Measurements from ENCODE around the gene DCBLD1.

DCBLD1 gene

GRCh38 chr6:117484052-117484646, 1.7 kb downstream of the DCBLD1 start:
- peak overlapping the region; percentile 61 for H3K27ac ChIP-seq
- TF ChIP-seq ZFX (IDR thresholded peaks at IDR 0.05), result no peak
- TF ChIP-seq CTCF (conservative IDR thresholded peaks at IDR 0.05), result no peak

- no peak overlapping the region for H3K27ac ChIP-seq
- TF ChIP-seq CTCF (conservative IDR thresholded peaks at IDR 0.05), result no peak
- no peak for TF ChIP-seq ZFX (IDR thresholded peaks at IDR 0.05)
Observed at GRCh38 chr6:117485433-117485832, 3.0 kb downstream of the DCBLD1 start.

GRCh38 chr6:117487821-117488220, 5.3 kb downstream of the DCBLD1 start:
- no peak overlapping the region for H3K27ac ChIP-seq
- no peak for TF ChIP-seq CTCF (conservative IDR thresholded peaks at IDR 0.05)
- no peak for TF ChIP-seq ZFX (IDR thresholded peaks at IDR 0.05)

GRCh38 chr6:117489003-117489402, 6.5 kb downstream of the DCBLD1 start:
- no peak overlapping the region for H3K27ac ChIP-seq
- TF ChIP-seq ZFX (IDR thresholded peaks at IDR 0.05) (no peak), CTCF (conservative IDR thresholded peaks at IDR 0.05) (no peak)

- no peak overlapping the region for H3K27ac ChIP-seq
- TF ChIP-seq CTCF (conservative IDR thresholded peaks at IDR 0.05) (no peak), ZFX (IDR thresholded peaks at IDR 0.05) (no peak)
Observed at GRCh38 chr6:117491916-117492315, 9.4 kb downstream of the DCBLD1 start.

GRCh38 chr6:117493470-117493869, 11.0 kb downstream of the DCBLD1 start:
- no peak overlapping the region for H3K27ac ChIP-seq
- TF ChIP-seq CTCF (conservative IDR thresholded peaks at IDR 0.05), result no peak
- TF ChIP-seq ZFX (IDR thresholded peaks at IDR 0.05), result no peak

- TF ChIP-seq ZFX (IDR thresholded peaks at IDR 0.05) (no peak), CTCF (conservative IDR thresholded peaks at IDR 0.05) (no peak)
- H3K27ac ChIP-seq, result no peak overlapping the region
Observed at GRCh38 chr6:117494283-117494682, 11.8 kb downstream of the DCBLD1 start.

Measured in C4-2B (cell line).